HG03521 (cell line): ENCODE measurements around the gene PKIB.

Source experiments
- ATAC-seq: cut with Tn5 transposase; IDR thresholded peaks from one replicate; pipeline ENCODE4 v1.9.1; 2021; ENCODE audit warnings: mild to moderate bottlenecking, moderate library complexity; ENCODE audit not compliant: unreplicated experiment

The PKIB gene

DNA sequence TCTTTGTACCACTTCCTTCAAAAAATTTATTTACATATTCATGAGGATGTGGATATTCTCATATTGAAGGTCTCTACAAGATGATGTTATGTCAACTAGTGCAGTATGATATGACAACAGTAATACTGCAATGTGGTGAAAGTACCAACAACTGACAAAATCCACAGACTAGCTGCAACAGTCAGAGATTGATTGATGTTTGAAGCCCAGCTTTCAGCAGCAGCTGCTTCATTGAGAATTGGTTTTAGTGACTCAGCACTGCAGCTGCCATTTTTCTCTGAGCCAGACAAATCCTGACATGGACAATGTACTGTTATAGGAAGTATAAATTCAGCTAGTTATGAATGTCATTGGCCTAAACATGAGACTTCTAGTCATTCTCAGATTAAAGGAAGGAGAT, 53.8 kb downstream of the PKIB start:
- ATAC-seq: no peak

DNA sequence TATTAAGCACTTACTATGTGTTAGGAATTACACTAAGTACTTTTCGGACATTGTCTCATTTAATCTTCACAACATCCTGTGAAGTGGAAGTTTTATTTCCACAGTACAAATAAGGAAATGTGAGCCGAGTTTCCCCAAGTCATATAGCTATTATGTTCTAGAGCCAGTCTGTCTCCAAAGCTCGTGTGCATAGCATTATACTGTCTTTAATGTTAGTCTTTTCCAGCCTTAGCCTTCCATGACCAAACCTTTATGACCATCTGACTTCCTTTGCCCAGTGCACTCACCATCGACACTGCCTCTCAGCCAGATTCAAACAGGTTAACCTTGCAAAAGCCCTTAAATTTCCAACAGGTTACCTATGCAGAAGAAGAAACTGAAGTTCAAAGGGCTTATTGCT, 55.7 kb downstream of the PKIB start:
- ATAC-seq: no peak

DNA sequence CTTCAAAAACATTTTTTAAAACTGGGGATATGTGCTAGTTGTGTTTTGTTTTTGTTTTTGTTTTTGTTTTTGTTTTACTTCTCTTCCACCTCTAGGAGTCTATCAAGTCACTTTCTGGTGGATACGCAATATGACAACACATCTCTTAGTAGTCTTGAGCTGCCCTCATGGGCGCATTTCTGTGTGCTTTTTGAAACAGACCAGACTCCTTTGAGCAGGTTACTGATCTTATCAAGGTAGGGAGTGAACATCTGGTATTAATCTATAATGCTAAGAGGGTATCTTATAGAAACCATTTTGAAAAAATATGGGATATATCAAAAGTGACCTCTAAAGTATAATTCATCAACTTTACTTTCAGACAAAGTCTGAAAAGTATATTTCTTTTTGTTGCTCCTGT, 56.2 kb downstream of the PKIB start:
- ATAC-seq: no peak

GRCh38 chr6:122669418-122669817, 59.2 kb downstream of the PKIB start:
- ATAC-seq: no peak

GRCh38 chr6:122669868-122670267, 59.7 kb downstream of the PKIB start:
- ATAC-seq: no peak

GRCh38 chr6:122671251-122671650, 61.0 kb downstream of the PKIB start:
- ATAC-seq: no peak

GRCh38 chr6:122673343-122673961, 63.2 kb downstream of the PKIB start:
- no peak for ATAC-seq

GRCh38 chr6:122676146-122676545, 65.9 kb downstream of the PKIB start:
- no peak for ATAC-seq

DNA sequence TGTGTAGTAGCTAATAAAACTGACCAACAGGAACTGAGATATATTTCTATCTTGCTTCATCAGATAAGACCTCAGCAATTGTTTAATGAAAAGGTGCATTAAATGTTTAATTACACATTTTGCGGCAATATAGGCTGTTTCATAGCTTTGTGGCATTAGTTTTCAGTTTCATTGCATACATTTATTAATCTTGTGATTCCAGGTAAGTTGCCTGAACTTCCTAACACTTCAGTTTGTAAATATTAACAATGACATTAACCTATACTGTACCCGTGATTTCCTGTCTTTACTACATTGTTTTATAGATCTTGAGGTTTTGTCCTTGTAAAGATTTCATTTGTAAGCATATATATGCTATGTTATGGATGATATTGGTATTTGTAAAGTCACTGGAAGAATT, 66.5 kb downstream of the PKIB start:
- no peak for ATAC-seq

DNA sequence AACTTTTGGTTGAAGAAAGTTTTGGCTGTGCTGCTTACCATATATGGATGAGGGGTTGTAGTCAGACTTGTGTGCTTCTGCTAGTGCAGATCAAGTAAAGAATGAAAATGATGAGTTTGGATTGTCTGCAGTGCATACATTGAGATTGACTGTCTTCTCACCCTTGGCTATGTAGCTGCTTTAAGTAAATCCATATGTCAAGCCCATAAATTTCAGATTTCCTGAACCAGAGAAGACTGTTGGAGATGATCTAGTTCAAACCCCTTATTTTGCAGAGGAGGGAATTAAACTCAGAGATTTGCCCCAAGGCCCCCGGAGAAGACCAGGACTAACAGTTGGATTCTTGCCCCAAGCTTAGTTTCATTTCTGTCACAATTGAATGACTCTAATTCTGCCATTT, 67.2 kb downstream of the PKIB start:
- ATAC-seq: no peak

GRCh38 chr6:122678841-122679240, 68.6 kb downstream of the PKIB start:
- ATAC-seq: no peak

DNA sequence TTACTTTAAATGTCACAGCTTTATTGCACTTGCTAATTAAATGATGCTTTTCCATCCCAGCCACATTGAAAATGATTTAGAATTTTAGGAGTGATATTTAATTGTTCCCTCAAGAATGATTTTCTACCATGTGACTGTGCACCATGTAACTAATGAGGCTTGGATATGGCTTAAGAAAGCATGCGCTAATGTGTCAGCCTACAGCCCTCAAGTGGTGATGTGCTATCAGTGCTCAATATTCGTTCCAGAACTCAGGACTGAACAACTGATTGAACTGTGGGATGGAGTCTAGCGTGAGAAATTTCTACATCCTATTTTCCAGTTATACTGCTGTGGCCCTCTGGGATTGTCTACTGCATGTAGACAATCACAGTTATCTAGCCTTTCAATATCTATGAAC, 71.5 kb downstream of the PKIB start:
- ATAC-seq: no peak

DNA sequence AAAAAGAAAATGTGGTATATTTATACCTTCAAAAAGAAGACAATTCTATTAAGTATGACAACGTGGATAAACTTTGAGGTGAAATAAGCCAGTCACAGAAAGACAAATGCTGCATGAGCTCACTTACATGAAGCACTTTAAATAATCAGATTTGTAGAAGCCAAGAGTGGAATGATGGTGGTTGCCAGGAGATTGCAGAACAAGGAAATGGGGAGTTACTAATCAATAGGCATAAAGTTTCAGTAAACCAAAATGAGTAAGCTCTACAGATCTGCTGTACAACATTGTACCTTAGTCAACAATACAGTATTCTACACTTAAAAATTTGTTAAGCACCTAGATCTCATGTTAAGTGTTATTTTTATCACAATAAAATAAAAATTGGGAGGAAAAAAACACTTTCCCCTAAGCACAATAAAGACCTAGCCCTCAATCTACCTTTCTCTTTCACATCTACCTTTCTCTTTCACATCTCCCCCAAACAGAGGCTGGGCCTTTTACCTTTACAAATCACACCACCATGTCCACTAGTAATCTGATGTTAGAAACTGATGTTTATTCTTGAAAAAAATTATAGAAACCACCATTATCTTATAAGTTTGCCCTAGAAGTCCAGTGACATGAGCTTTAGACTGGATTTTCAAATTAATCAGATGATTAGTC, 73.9 kb downstream of the PKIB start:
- ATAC-seq: no peak

DNA sequence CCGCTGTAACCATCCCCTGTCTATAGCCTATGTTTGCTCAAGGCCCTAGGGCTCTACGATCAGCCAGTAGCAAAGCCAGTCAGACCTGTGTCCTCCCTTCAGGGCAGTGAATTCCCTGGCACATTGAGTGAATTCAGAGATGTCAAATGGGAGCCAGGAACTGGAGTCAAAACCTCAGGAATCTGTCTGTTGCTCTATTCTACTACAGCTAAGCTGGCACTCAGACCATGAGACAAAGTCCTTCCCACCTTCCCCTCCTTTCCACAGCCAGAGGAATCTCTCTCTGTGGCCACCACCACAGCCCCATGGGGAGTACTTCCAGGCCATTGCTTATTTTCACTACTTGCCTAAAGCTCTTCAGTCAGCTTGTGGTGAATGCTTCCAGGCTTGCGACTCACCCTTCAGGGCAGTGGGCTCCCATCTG, 82.0 kb downstream of the PKIB start:
- no peak for ATAC-seq

DNA sequence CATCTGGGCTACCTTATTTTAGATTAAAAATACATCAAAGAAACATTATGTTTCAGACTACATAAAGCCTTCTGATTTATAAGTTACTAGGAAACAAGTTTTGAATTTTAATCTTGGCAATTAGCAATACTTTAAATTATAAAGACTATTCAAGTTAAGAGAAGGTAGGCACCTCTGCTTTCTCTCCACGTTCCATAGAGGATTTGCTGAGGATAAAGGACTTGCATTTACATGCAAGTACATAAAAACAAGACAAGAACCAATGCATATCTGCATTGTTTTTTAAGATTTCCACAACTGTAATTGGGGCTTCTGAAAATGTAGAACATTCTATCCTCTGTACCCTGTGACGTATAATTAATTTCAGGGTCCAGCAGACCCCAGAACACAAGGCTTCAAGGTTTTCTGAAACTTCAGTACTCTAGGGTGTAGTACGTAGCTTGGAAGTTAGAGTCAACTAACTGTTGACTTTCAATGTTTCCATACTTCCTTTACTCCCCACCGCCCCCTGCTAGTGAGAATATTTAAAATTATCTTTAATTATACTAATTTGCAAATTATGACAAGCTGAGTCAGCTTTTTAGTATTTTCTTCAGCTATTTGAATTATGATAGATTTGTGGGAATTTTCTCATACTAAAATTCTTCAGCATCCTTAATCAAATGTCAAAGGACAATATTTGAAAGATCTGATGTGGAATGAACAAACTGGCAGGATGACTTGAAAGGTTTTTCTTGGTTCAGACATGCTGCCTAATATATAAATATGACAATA, 82.8 kb downstream of the PKIB start:
- no peak for ATAC-seq

GRCh38 chr6:122694075-122694474, 83.9 kb downstream of the PKIB start:
- ATAC-seq: no peak

DNA sequence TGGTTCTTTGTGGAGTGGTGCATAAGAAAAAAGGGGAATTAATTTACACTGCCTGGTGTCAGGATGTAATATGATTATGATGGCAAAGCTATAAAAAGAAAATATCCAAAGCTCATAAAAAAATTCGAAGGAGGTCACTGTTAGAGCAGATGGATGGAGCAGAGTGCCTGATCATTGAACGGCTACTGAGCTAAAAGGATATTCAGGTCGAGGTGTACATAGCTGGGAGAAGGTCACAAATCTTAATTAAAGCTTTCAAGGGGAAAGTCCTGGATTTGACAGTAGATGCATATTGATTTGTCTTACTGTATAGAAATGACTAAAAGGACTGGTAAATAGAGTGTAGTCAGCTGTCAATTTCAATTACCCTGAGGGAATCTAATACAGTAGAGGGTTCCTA, 84.4 kb downstream of the PKIB start:
- no peak for ATAC-seq

DNA sequence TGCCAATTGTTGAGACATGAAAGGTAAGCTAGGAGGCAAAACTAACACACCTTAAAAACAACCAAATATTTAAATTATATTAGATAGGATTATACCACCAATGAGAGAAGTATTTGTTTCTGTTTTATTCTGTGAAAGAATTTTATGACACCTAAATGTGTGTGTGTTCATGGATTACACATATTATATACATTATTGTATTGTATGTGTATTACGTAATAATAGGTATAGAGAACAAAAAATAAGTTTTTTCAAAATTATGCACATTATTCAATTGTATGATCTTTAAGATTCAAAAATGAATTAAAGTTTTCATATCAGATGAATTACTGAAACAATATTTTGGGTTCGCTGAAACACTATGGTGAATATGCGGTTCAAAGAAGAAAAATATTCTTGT, 85.0 kb downstream of the PKIB start:
- ATAC-seq: no peak

DNA sequence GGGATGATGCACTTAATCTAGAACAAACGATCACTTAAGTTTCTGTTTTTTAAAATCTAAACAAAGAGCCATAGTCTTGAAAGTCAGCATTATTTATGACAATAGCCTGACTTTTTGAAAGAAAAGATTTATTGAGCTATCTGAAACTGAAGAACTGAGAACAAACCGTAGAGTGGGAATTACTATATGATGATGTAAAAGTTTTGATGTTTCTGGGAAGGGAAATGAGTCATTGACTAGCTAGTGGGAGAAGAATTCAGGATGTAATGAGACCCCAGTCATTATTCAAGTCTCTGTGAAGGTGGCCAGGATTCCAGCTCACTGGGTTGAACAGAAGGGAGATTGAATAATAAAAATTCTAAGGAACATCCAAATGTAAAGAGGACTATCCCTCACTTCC, 85.9 kb downstream of the PKIB start:
- no peak for ATAC-seq

DNA sequence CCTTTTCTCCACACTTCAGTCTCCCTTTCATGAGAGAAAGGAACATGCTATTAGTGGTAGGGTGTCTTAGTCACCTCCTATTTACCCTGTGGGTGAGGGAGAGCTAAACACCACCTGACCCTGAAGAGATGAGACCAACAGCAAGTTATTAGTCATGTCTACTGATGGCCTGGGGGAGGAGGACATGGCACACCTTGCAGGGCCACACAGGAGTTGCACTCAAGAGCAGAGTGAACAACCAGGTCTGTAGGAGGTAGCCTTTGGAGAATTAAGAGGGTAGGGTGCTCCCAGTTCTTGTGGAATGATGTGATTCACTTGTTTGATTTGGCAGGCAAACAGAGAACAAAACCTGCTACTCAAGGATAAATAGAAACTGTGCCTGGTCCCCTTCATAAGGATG, 86.6 kb downstream of the PKIB start:
- ATAC-seq: no peak

- no peak for ATAC-seq
These were observed 87.3 kb downstream of the PKIB start for GRCh38 chr6:122697458-122697857.

- no peak for ATAC-seq
These were observed 91.5 kb downstream of the PKIB start for GRCh38 chr6:122701666-122702065.
